NCI-H226 (cell line): ENCODE measurements around the gene RPL31.
"Not testable (repeated sequence)": the region's sequence is repeated elsewhere in the genome, so short reads cannot be mapped to it uniquely, and the experiment has no call there.

ENCODE experiments used
- DNase-seq: peaks from one replicate; pipeline ENCODE4 v3.0.0-alpha.2; 2015

The RPL31 gene

DNA sequence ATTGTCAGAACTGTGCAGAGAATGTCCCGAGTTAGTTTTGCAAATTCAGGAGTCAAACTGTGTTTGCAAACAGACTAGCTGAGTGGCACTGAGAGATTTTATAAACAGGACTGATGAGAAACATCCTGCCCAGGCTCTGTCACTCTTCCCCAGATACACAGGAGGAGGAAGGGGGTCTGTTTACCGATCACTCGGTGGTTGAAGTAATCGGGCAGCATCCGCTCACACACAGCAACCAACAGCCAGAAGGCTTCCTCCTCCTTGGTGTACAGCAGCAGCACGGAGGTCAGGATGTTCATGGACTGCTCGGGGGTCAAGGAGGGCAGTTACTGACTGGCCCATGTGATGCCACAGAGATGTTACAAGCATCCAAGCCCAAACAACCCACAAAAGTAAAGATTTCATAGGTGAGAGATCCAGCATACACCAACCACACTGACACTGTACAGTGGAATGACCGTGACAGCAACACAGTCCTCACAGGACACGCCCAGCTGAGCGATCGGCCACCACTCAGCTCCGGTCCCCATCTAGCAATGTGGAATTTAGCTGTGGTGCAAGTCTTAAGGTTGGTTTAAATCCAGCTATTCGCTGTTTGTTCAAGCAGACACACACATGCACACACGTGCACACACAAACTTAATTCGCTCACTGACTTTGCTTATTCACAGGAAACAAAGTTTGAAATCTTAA is 30.1 kb downstream of the RPL31 start:
- no peak for DNase-seq

DNA sequence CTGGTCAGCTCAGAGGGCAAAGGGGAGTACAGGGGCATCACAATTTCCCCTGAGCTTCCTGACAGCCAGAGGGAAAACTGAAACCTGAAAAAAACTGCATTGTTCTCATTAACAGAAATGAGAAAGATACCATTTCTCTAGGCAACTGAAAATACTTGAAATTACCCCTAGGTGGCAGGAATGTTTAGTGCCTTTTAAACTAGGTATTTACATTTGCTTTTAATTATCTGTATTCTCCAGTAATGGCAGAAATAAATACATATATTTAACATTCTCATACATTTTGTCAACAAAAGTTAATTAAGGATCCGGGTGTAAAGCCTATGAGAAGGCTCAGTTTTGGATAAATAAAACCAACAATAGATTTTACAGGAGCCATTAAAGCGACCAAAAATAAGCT is 34.5 kb downstream of the RPL31 start:
- peak; percentile 12 for DNase-seq

DNA sequence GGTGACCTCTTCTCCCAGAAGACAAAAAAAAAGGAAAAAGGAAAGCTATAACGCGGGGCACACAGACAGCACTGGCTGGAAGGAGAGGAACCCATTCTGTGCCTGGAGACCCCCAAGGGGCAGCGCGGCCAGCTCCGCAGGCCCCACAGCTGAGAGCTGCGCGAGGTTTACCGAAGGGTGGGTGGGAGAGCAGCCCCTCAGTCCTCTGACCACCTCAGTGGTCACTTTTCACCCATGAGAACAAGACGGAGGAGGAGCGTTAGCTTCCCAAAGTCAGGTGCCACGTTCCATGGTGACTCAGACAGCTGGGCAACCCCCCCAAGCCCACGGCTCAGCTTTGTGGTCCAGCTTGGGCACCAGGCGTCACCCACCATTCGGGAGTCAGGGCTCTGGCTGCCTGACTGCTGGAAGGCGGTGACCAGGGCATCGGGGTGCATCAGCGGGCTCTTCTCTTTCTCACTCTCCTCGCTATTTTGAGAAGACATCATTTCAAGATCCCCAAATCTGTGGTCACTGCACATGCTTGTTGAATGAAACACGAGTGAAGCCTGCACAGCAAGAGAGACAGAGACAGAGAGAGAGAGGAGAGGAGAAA is 35.2 kb downstream of the RPL31 start:
- no peak for DNase-seq

DNA sequence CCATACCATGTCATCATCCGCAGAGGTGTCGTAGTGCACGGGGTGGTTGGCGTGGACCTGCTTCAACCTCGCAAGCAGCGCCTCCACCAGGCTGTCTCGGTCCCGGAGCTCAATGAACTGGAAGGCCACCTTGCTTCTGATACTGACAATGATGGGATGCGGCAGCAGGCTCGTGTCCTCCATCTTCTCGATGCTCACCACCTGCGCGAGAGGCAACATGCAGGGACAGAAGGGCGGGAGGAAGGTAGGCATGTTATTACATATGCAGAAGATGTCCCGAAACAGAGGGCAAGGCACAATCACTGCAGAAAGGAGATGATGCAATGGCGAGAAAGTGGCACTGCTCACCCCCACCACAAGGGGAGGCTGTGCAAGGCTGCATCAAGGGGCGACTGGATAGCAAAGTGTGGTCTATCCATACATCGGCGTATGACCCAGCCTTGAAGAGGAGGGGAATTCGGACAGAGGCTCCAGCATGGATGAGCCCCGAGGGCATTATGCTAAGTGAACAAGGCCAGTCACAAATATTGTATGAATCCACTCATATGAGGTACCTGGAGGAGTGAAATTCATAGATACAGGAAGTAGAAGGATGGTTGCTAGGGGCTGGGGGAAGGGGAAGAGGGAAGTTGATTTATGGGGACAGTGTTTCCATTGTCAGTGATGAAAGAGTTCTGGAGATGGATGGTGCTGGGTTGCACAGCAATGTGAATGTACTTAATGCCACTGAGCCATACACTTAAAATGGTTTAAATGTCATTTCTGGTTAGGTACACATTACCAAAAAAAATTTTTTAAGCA is 36.6 kb downstream of the RPL31 start:
- DNase-seq: no peak

GRCh38 chr2:101040072-101040471 is 38.0 kb downstream of the RPL31 start:
- no peak for DNase-seq

DNA sequence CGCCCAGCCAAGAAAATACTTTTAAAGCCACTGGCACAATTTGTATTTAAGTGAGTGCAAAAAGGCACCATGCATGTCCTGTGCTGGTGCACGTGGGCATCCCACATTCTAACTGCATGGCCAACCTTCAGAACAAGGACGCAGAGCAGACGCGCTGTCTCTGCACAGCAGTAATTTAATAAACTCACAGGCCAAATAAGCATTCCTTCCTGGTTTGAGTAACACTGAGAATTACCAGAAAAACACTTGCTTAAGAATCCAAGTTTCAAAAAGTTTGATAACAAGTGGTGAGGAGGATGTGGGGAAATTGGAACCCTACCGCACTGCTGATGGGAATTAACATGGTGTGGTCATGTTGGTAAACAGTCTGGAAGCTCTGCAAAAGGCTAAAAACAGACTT is 38.7 kb downstream of the RPL31 start:
- DNase-seq: no peak

GRCh38 chr2:101041413-101041812 is 39.3 kb downstream of the RPL31 start:
- no peak for DNase-seq

DNA sequence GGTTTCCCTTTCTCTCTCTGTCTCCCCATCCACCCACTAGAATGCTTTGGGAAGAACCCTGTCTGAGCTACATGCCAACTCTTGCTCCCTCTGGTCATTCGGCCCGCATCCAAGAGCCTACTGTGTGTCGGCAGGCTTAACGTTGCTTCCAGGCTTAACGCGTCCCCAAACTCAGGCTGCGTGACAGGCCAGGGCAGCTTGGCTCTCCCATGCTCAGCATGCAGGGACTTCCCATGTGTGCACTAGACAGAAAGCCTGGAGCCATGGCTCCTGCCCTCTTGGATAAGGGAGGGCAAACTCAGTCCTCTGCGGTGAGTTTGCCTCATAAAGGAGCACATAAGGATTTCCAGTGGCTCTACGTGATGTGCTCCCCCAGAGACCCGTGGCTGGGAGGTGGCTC is 43.2 kb downstream of the RPL31 start:
- no peak for DNase-seq

GRCh38 chr2:101047075-101047766 is 45.1 kb downstream of the RPL31 start:
- peak; percentile 72 for DNase-seq

- no peak for DNase-seq
Observed at GRCh38 chr2:101047774-101048173, 45.7 kb downstream of the RPL31 start.

GRCh38 chr2:101048756-101049155 is 46.7 kb downstream of the RPL31 start:
- no peak for DNase-seq

DNA sequence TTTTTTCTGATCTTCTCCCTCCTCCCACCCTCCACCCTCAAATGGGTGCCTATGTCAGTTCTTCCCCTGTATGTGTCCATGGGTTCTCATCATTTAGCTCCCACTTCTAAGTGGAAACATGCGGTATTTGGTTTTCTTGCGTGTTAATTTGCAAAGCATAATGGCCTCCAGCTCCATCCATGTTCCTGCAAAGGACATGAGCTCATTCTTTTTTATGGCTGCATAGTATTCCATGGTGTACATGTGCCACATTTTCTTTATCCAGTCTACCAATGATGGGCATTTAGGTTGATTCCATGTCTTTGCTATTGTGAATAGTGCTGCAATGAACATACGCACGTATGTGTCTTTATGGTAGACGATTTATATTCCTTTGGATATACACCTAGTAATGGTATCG is 48.8 kb downstream of the RPL31 start:
- not testable (repeated sequence) for DNase-seq

- no peak for DNase-seq
Observed at GRCh38 chr2:101052147-101052546, 50.1 kb downstream of the RPL31 start.

GRCh38 chr2:101053117-101053516 is 51.0 kb downstream of the RPL31 start:
- no peak for DNase-seq
